AG09309 (cell line): Measurements from ENCODE around the gene APOA1.

ENCODE experiments used
- DNase-seq: peaks from one replicate; pipeline ENCODE4 v3.0.0-alpha.2; 2010; ENCODE audit warnings: low read depth
- H3K4me3 ChIP-seq: 2 replicates; pipeline ENCODE4 v1.5.1; 2011; ENCODE audit warnings: mild to moderate bottlenecking, low read depth, low read length, moderate library complexity; ENCODE audit not compliant: control insufficient read depth
- TF ChIP-seq, protein P1 (sequence below): IDR thresholded peaks from 2 replicates; pipeline ENCODE4 v1.5.1; 2011; ENCODE audit warnings: mild to moderate bottlenecking, low read depth, low read length, inconsistent platforms; ENCODE audit not compliant: insufficient read depth, control insufficient read depth; ENCODE audit errors: missing control alignments

The APOA1 gene

DNA sequence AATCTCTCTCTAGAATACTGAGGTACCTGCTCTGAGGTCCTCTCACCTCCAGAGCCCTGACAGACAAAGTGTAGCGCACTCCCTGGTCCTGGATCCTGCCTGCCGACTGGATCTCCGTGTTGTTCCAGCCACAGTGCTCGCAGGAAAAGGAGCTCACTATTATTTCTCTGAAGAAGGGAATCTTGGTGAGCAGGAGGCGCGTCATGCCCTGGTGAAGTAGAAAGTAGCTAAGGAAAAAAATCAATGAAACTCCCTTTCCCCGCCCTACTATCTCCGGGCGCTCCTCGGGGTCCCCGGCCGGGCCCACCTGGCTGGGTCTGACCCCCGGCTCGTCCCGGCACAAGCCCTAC is 50.0 kb downstream of the APOA1 start:
- no peak for DNase-seq
- TF ChIP-seq, protein P1, sequence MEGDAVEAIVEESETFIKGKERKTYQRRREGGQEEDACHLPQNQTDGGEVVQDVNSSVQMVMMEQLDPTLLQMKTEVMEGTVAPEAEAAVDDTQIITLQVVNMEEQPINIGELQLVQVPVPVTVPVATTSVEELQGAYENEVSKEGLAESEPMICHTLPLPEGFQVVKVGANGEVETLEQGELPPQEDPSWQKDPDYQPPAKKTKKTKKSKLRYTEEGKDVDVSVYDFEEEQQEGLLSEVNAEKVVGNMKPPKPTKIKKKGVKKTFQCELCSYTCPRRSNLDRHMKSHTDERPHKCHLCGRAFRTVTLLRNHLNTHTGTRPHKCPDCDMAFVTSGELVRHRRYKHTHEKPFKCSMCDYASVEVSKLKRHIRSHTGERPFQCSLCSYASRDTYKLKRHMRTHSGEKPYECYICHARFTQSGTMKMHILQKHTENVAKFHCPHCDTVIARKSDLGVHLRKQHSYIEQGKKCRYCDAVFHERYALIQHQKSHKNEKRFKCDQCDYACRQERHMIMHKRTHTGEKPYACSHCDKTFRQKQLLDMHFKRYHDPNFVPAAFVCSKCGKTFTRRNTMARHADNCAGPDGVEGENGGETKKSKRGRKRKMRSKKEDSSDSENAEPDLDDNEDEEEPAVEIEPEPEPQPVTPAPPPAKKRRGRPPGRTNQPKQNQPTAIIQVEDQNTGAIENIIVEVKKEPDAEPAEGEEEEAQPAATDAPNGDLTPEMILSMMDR: no peak
- peak overlapping the region; percentile 56 for H3K4me3 ChIP-seq

DNA sequence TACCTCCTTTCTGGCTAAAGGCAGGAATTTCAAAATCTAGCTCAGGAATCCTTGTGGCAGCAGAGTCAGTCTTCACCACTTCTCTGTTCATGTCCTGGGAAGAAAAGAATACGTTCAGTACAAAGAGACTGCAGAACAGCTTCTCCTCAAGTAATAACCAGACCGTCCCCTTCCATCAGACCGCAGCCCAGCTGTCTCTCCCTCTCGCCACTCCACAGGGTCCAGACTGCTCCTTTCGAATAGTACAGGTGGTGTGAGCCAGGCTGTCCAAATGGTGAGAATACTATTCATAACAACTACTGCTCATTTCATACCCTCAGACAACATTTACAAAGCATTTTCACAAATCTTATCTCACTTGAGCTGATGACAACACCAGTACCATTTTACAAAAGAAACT is 50.5 kb downstream of the APOA1 start:
- H3K4me3 ChIP-seq: peak overlapping the region; percentile 56
- no peak for DNase-seq
- TF ChIP-seq, protein P1: no peak

DNA sequence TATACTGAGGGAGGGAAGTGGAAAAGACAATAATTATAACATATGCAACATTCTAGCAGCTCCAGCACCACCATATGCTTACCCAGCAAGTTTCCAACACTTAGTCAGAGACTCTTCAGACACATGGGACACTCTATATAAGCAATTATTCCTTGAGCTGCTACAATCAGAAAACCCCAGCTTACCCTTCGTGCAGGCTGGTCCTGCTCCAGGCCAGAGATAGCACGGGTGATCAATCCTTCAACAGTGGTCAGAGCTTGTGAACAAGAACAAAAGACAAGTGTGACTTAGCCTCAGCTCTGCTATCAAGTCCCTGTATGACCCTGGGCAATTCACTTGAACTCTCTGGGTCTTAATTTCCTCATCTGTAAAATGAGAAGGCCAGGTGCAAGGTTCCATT is 51.1 kb downstream of the APOA1 start:
- TF ChIP-seq, protein P1: no peak
- no peak for DNase-seq
- H3K4me3 ChIP-seq: no peak overlapping the region
